8988T (cell line): ENCODE results near the gene SLC25A21.

ENCODE experiments used
- DNase-seq: peaks from one replicate; pipeline ENCODE4 v3.0.0; 2011

The SLC25A21 gene

GRCh38 chr14:36683083-36683724, 489.2 kb downstream of the SLC25A21 start:
- DNase-seq, result no peak

GRCh38 chr14:36682338-36682737, 490.1 kb downstream of the SLC25A21 start:
- no peak for DNase-seq

GRCh38 chr14:36676236-36676635, 496.2 kb downstream of the SLC25A21 start:
- no peak for DNase-seq

- no peak for DNase-seq
Observed at GRCh38 chr14:36675581-36675980, 496.8 kb downstream of the SLC25A21 start.

- DNase-seq, result no peak
Observed at GRCh38 chr14:36674659-36675058, 497.7 kb downstream of the SLC25A21 start.

- no peak for DNase-seq
Observed at GRCh38 chr14:36672095-36672494, 500.3 kb downstream of the SLC25A21 start.

GRCh38 chr14:36671149-36671548, 501.3 kb downstream of the SLC25A21 start:
- DNase-seq, result no peak

GRCh38 chr14:36667679-36668078, 504.7 kb downstream of the SLC25A21 start:
- no peak for DNase-seq

- no peak for DNase-seq
Observed at GRCh38 chr14:36666416-36667206, 505.8 kb downstream of the SLC25A21 start.

GRCh38 chr14:36665887-36666415, 506.5 kb downstream of the SLC25A21 start:
- no peak for DNase-seq

GRCh38 chr14:36664322-36665193, 507.8 kb downstream of the SLC25A21 start:
- DNase-seq, result no peak

GRCh38 chr14:36663404-36664321, 508.7 kb downstream of the SLC25A21 start:
- no peak for DNase-seq

GRCh38 chr14:36662543-36663403, 509.6 kb downstream of the SLC25A21 start:
- DNase-seq, result no peak

- DNase-seq, result no peak
Observed at GRCh38 chr14:36662258-36662542, 510.2 kb downstream of the SLC25A21 start.

GRCh38 chr14:36661506-36662257, 510.7 kb downstream of the SLC25A21 start, which contains the start of gene PAX9:
Gene PAX9, plus strand, starts transcription at chr14:36661860. Its CDS starts 230 bp downstream, at chr14:36662090.
- DNase-seq, result no peak

- no peak for DNase-seq
Observed at GRCh38 chr14:36660736-36661505, 511.5 kb downstream of the SLC25A21 start.

- DNase-seq, result no peak
Observed at GRCh38 chr14:36659822-36660735, 512.3 kb downstream of the SLC25A21 start.
